Ishikawa (cell line): Measurements from ENCODE around the gene FOXP1.

Experiments
- TAF1 ChIP-seq: IDR thresholded peaks from 2 replicates; pipeline ENCODE4 v1.6.1; 2012; ENCODE audit warnings: low read depth, mild to moderate bottlenecking
- TEAD4 ChIP-seq: IDR thresholded peaks from 2 replicates; pipeline ENCODE4 v1.6.1; 2012
- USF1 ChIP-seq: IDR thresholded peaks from 2 replicates; pipeline ENCODE4 v1.6.1; 2012
- YY1 ChIP-seq: IDR thresholded peaks from 2 replicates; pipeline ENCODE4 v1.6.1; 2012; ENCODE audit warnings: low read depth
- ZBTB7A ChIP-seq: IDR thresholded peaks from 2 replicates; pipeline ENCODE4 v1.6.1; 2012; ENCODE audit warnings: low read depth

- TF ChIP-seq TAF1 (no peak), USF1 (no peak), TEAD4 (no peak), YY1 (no peak), ZBTB7A (no peak)
Measured at GRCh38 chr3:71451060-71451459, 132.5 kb downstream of the FOXP1 start.
